Right atrium auricular region (tissue), 2 donors: ENCODE results near the gene UBN2. TPM values are rescaled to one million over a fixed set of nuclear protein-coding genes. Genes with fewer than 3 reads are reported as not detected.
"Not testable (repeated sequence)": the region's sequence is repeated elsewhere in the genome, so short reads cannot be mapped to it uniquely, and the experiment has no call there.

Experiments
- DNase-seq: peaks from one replicate; pipeline ENCODE4 v3.0.0-alpha.2; 2019; ENCODE audit warnings: low spot score
- H3K27ac ChIP-seq, 2 donors: fragments of 200-600 bp; sonication (generic); 1 replicate in 1 of 2; 2 replicates in 1 of 2; pipeline ENCODE4 v1.5.1; 2016 to 2019
- H3K27me3 ChIP-seq, 2 donors: fragments of 200-600 bp; sonication (generic); one replicate each; pipeline versions ENCODE4 v1.5.1 to v1.6.0; 2017 to 2019
- H3K36me3 ChIP-seq: fragments of 200-600 bp; sonication (generic); one replicate; pipeline ENCODE4 v1.5.1; 2016
- H3K4me1 ChIP-seq, 2 donors: fragments of 200-600 bp; sonication (generic); one replicate each; pipeline versions ENCODE4 v1.5.1 to v1.6.0; 2017 to 2019
- H3K4me3 ChIP-seq, 2 donors: fragments of 200-600 bp; sonication (generic); 1 replicate in 1 of 2; 2 replicates in 1 of 2; pipeline ENCODE4 v1.5.1; 2017 to 2019; ENCODE audit warnings: mild to moderate bottlenecking in 1 of 2, moderate library complexity in 1 of 2
- H3K9me3 ChIP-seq, 2 donors: fragments of 200-600 bp; sonication (generic); one replicate each; pipeline ENCODE4 v1.5.1; 2019
- total RNA-seq, 2 donors: library from RNA; depleted of rRNA; stranded (reverse); fragments of >200 nt; gene quantifications; one replicate each; pipeline ENCODE4 v1.1.0, GENCODE V29; 2016
- TF ChIP-seq, protein P1 (sequence below), 2 donors: fragments of 200-600 bp; sonication (generic); IDR thresholded peaks; one replicate each; pipeline ENCODE4 v1.5.1; 2019; ENCODE audit warnings: antibody characterized with exemption in 2 of 2

UBN2 gene
- total RNA-seq, 2 donors from 2014 or later, result 7.9 to 8.5 TPM

DNA sequence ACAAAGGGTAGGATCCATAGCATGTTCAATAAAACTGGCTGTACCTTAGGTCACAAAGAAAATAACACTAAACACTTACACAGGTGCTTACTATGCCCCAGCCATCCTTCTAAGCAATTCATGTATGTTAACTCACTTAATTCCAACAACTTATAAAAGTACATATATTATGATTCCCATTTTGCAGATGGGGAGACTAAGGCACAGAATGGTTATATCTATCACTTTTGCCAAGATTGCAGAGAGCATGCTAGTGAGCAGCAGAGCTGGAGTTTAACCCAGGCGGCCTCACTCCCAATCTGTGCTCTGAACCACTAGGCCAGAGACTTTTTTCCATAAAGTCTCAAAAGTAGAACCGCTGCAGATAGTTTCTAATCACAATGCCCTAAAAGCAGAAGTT is 18.9 kb upstream of the UBN2 start:
- TF ChIP-seq, protein P1, sequence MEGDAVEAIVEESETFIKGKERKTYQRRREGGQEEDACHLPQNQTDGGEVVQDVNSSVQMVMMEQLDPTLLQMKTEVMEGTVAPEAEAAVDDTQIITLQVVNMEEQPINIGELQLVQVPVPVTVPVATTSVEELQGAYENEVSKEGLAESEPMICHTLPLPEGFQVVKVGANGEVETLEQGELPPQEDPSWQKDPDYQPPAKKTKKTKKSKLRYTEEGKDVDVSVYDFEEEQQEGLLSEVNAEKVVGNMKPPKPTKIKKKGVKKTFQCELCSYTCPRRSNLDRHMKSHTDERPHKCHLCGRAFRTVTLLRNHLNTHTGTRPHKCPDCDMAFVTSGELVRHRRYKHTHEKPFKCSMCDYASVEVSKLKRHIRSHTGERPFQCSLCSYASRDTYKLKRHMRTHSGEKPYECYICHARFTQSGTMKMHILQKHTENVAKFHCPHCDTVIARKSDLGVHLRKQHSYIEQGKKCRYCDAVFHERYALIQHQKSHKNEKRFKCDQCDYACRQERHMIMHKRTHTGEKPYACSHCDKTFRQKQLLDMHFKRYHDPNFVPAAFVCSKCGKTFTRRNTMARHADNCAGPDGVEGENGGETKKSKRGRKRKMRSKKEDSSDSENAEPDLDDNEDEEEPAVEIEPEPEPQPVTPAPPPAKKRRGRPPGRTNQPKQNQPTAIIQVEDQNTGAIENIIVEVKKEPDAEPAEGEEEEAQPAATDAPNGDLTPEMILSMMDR (IDR thresholded peaks at IDR 0.05), result no peak
- DNase-seq, result no peak
- H3K36me3 ChIP-seq, result no peaks in the 10 kb centered on the region
- no peak overlapping the region for H3K4me3 ChIP-seq
- peaks cover 0 to 5% of the 10 kb centered on the region in 2 donors for H3K9me3 ChIP-seq
- H3K27ac ChIP-seq, result no peak overlapping the region
- no peaks in the 10 kb centered on the region for H3K4me1 ChIP-seq
- H3K27me3 ChIP-seq, result no peaks in the 10 kb centered on the region

- H3K36me3 ChIP-seq, H3K27ac ChIP-seq, H3K27me3 ChIP-seq, DNase-seq, H3K9me3 ChIP-seq, H3K4me3 ChIP-seq, H3K4me1 ChIP-seq: not testable (repeated sequence)
These were observed 17.5 kb upstream of the UBN2 start for GRCh38 chr7:139213489-139213888.

DNA sequence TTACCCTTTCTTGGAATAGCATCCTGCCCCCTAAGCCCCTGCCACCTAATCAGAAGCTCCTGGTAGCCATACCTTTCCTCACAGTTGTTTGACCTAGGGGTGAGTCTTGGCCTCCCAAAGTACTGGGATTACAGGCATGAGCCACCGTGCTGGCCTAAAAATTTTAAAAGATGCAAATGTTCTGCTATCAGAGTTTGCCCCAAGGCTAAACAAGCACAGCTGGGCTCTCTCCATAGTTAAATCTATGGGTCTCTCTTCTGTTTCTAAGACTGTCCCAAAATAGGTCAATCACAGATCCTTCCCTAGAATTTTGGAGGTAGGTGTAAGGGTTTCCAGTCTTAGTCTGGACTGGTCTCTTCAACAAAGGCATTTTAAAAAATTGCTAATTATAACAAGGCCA is 12.9 kb upstream of the UBN2 start:
- Histone ChIP-seq H3K9me3 (no peaks in the 10 kb centered on the region), H3K36me3 (no peaks in the 10 kb centered on the region), H3K4me1 (no peaks in the 10 kb centered on the region), H3K4me3 (no peak overlapping the region), H3K27ac (no peak overlapping the region), H3K27me3 (no peaks in the 10 kb centered on the region)
- TF ChIP-seq, protein P1 (IDR thresholded peaks at IDR 0.05), result no peak
- DNase-seq, result no peak

DNA sequence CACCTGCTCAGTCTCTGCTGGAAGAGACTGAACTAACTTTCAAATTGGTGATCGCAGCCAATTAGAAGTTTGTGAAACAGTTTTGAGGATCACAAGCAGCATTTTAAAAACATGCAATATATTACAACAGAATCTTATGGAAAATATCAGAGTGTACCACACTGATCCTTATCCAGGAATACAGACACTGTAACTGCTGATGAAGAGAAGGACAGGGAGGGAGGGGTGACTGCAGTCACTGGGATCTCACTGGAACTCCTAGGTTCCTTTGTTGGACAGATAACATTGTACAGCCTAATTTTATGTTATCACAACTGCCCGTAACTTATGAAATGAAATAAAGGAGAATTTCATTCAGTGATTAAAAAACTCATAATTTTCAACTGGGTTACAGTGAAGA is 6.8 kb upstream of the UBN2 start:
- no peaks in the 10 kb centered on the region for H3K36me3 ChIP-seq
- DNase-seq, result no peak
- H3K27ac ChIP-seq, result no peak overlapping the region
- no peak overlapping the region for H3K4me3 ChIP-seq
- TF ChIP-seq, protein P1 (IDR thresholded peaks at IDR 0.05), result no peak
- H3K4me1 ChIP-seq, result no peaks in the 10 kb centered on the region
- no peaks in the 10 kb centered on the region for H3K27me3 ChIP-seq
- no peaks in the 10 kb centered on the region for H3K9me3 ChIP-seq

- H3K36me3 ChIP-seq, H3K27ac ChIP-seq, H3K4me3 ChIP-seq, H3K4me1 ChIP-seq, H3K27me3 ChIP-seq, DNase-seq, H3K9me3 ChIP-seq: not testable (repeated sequence)
These were observed 6.2 kb upstream of the UBN2 start for GRCh38 chr7:139224836-139225235.

DNA sequence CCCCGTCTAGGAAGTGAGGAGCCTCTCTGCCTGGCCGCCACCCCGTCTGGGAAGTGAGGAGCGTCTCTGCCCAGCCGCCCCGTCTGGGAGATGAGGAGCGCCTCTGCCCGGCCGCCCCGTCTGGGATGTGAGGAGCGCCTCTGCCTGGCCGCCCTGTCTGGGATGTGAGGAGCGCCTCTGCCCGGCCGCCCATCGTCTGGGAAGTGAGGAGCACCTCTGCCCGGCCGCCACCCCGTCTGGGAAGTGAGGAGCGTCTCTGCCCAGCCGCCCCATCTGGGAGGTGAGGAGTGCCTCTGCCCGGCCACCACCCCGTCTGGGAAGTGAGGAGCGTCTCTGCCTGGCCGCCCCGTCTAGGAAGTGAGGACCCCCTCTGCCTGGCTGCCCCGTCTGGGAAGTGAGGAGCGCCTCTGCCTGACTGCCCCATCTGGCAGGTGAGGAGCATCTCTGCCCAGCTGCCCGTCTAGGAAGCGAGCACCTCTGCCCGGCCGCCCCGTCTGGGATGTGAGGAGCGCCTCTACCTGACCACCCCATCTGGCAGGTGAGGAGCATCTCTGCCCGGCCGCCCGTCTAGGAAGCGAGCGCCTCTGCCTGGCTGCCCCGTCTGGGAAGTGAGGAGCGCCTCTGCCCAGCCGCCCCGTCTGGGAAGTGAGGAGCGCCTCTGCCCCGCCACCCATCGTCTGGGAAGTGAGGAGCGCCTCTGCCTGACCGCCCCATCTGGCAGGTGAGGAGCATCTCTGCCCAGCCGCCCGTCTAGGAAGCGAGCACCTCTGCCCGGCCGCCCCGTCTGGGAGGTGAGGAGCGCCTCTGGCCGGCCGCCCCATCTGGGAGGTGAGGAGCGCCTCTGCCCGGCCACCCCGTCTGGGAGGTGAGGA is 5.5 kb upstream of the UBN2 start:
- H3K9me3 ChIP-seq, H3K27ac ChIP-seq, H3K36me3 ChIP-seq, H3K27me3 ChIP-seq, H3K4me3 ChIP-seq, DNase-seq, H3K4me1 ChIP-seq: not testable (repeated sequence)

GRCh38 chr7:139226158-139226515 is 4.9 kb upstream of the UBN2 start:
- not testable (repeated sequence) for H3K4me3 ChIP-seq, DNase-seq, H3K9me3 ChIP-seq, H3K4me1 ChIP-seq, H3K27me3 ChIP-seq, H3K36me3 ChIP-seq, H3K27ac ChIP-seq

GRCh38 chr7:139226988-139227488 is 4.0 kb upstream of the UBN2 start:
- H3K4me1 ChIP-seq, H3K36me3 ChIP-seq, H3K9me3 ChIP-seq, H3K27ac ChIP-seq, DNase-seq, H3K4me3 ChIP-seq, H3K27me3 ChIP-seq: not testable (repeated sequence)
